WTC11 (cell line): ENCODE results near the gene MARCHF11. TPM values are rescaled to one million over a fixed set of nuclear protein-coding genes. Genes with fewer than 3 reads are reported as not detected.

Experiments used
- ATAC-seq: fragments of 200-7000 bp; cut with Tn5 transposase; 2 replicates; pipeline ENCODE4 v1.10.0; 2021; ENCODE audit warnings: mild to moderate bottlenecking, moderate library complexity
- CTCF ChIA-PET: fragments of 300-600 bp; sonication (Branson Sonifier 250); formaldehyde crosslinking; loops from one replicate; lab custom pipeline; 2021; ENCODE audit warnings: antibody characterized with exemption; lab: Charles Lee
- POLR2A ChIA-PET: fragments of 350-600 bp; sonication (Branson Sonifier 250); formaldehyde crosslinking; loops from one replicate; lab custom pipeline; 2021; ENCODE audit warnings: antibody characterized with exemption; lab: Charles Lee
- DNase-seq: peaks from one replicate; pipeline ENCODE4 v3.0.0; 2021; ENCODE audit warnings: low spot score
- H3K27ac Mint-ChIP-seq: 2 replicates; pipeline ENCODE4 v1.8.0; 2021; ENCODE audit warnings: mixed read lengths
- H3K27me3 Mint-ChIP-seq: 2 replicates; pipeline ENCODE4 v1.8.0; 2021; ENCODE audit warnings: low read depth, mild to moderate bottlenecking, moderate library complexity, mixed read lengths
- H3K36me3 Mint-ChIP-seq: 2 replicates; pipeline ENCODE4 v1.8.0; 2021; ENCODE audit warnings: mixed read lengths
- H3K4me1 Mint-ChIP-seq: 2 replicates; pipeline ENCODE4 v1.8.0; 2022; ENCODE audit warnings: mixed read lengths
- H3K4me3 Mint-ChIP-seq: 2 replicates; pipeline ENCODE4 v1.8.0; 2021; ENCODE audit warnings: mild to moderate bottlenecking, moderate library complexity, mixed read lengths
- H3K9me3 Mint-ChIP-seq: 2 replicates; pipeline ENCODE4 v1.8.0; 2021; ENCODE audit warnings: mixed read lengths
- ARID4B ChIP-seq: sonication (generic); formaldehyde crosslinking; IDR thresholded peaks from 2 replicates; pipeline ENCODE4 v1.8.0; 2023; ENCODE audit warnings: missing genetic modification reagents, mild to moderate bottlenecking, borderline replicate concordance
- CBFB ChIP-seq: sonication (generic); formaldehyde crosslinking; IDR thresholded peaks from 2 replicates; pipeline ENCODE4 v1.8.1; 2022; ENCODE audit warnings: mild to moderate bottlenecking, low read depth, missing genetic modification reagents
- CDX4 ChIP-seq: fragments of 250-450 bp; sonication (Bioruptor Pico); IDR thresholded peaks from 2 replicates; pipeline ENCODE4 v1.9.0; 2021; ENCODE audit warnings: moderate library complexity, mild to moderate bottlenecking, inconsistent platforms, borderline replicate concordance
- E2F1 ChIP-seq: sonication (generic); formaldehyde crosslinking; IDR thresholded peaks from 2 replicates; pipeline ENCODE4 v1.8.0; 2022; ENCODE audit warnings: mild to moderate bottlenecking, missing genetic modification reagents
- FOXP1 ChIP-seq: sonication (generic); formaldehyde crosslinking; IDR thresholded peaks from 2 replicates; pipeline ENCODE4 v1.8.0; 2022; ENCODE audit warnings: missing genetic modification reagents, mild to moderate bottlenecking, moderate library complexity, borderline replicate concordance
- IRF1 ChIP-seq: sonication (generic); formaldehyde crosslinking; IDR thresholded peaks from 2 replicates; pipeline ENCODE4 v1.8.0; 2023; ENCODE audit warnings: missing genetic modification reagents
- JUN ChIP-seq: sonication (generic); formaldehyde crosslinking; IDR thresholded peaks from 2 replicates; pipeline ENCODE4 v1.8.0; 2023; ENCODE audit warnings: mild to moderate bottlenecking, missing genetic modification reagents
- MXD4 ChIP-seq: fragments of 250-450 bp; sonication (Bioruptor Pico); IDR thresholded peaks from 2 replicates; pipeline ENCODE4 v1.8.0; 2021; ENCODE audit warnings: mild to moderate bottlenecking, moderate library complexity, borderline replicate concordance
- NR3C1 ChIP-seq: sonication (generic); formaldehyde crosslinking; conservative IDR thresholded peaks from 2 replicates; pipeline ENCODE4 v1.8.1; 2023; ENCODE audit warnings: low read depth, mild to moderate bottlenecking, missing genetic modification reagents
- OVOL2 ChIP-seq: fragments of 250-450 bp; sonication (Bioruptor Pico); IDR thresholded peaks from 2 replicates; pipeline ENCODE4 v1.9.0; 2021; ENCODE audit warnings: mild to moderate bottlenecking, borderline replicate concordance
- SP1 ChIP-seq: sonication (generic); formaldehyde crosslinking; conservative IDR thresholded peaks from 2 replicates; pipeline ENCODE4 v1.8.1; 2022; ENCODE audit warnings: missing genetic modification reagents
- ZBTB43 ChIP-seq: sonication (generic); formaldehyde crosslinking; IDR thresholded peaks from 2 replicates; pipeline ENCODE4 v1.8.1; 2023; ENCODE audit warnings: mild to moderate bottlenecking, missing genetic modification reagents
- ZNF219 ChIP-seq: sonication (generic); formaldehyde crosslinking; IDR thresholded peaks from 2 replicates; pipeline ENCODE4 v1.8.0; 2023; ENCODE audit warnings: missing genetic modification reagents, mild to moderate bottlenecking, borderline replicate concordance
- ZNF263 ChIP-seq: sonication (generic); formaldehyde crosslinking; IDR thresholded peaks from 2 replicates; pipeline ENCODE4 v1.8.1; 2022; ENCODE audit warnings: low read depth, mild to moderate bottlenecking, moderate library complexity, missing genetic modification reagents
- total RNA-seq: library from RNA; stranded (reverse); gene quantifications from 3 replicates; pipeline ENCODE4 v1.2.3, GENCODE V29; 2021
- TF ChIP-seq, protein P1 (sequence below): sonication (generic); formaldehyde crosslinking; IDR thresholded peaks from 2 replicates; pipeline ENCODE4 v1.8.1; 2023; ENCODE audit warnings: mild to moderate bottlenecking, missing genetic modification reagents, moderate library complexity
- TF ChIP-seq, protein P2 (sequence below): sonication (generic); formaldehyde crosslinking; IDR thresholded peaks from 2 replicates; pipeline ENCODE4 v1.8.1; 2022; ENCODE audit warnings: low read depth, mild to moderate bottlenecking, moderate library complexity, missing genetic modification reagents, borderline replicate concordance

The MARCHF11 gene
- total RNA-seq, 1 experiment from 2014 or later: 2.9 TPM

DNA sequence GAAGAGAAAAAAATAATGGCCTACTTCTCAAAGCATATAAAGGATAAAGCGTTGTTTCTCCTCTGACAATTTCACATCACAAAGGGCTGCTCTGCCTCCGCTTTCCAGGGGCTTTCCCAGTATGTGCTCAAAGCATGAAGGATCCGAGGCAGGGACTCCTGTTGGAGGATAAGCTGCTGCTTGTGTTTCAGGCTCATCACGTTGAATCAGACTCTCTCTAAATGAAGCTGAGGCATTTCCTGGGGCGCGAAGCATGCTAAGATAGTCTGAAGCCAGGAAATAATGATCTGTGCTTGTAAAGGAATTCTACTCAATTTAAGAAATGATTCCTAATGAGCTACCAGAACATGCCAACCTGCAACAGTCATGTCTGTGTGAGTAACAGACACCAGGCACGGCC, 97.5 kb downstream of the MARCHF11 start:
- DNase-seq: no peak
- CTCF ChIA-PET: no interaction called here
- POLR2A ChIA-PET: no interaction called here
- H3K36me3 Mint-ChIP-seq: no peaks in the 10 kb centered on the region
- H3K4me1 Mint-ChIP-seq: peaks cover 8% of the 10 kb centered on the region
- no peak overlapping the region for H3K4me3 Mint-ChIP-seq
- TF ChIP-seq MXD4: no peak
- no peak for TF ChIP-seq SP1 (CRISPR knock-in tag)
- no peak for TF ChIP-seq ZBTB43 (CRISPR knock-in tag)
- TF ChIP-seq OVOL2 (CRISPR knock-in tag): no peak
- TF ChIP-seq, all 79 proteins: peak for 0
- Mint-ChIP-seq H3K27me3 (no peaks in the 10 kb centered on the region), H3K9me3 (peaks cover 5% of the 10 kb centered on the region), H3K27ac (no peak overlapping the region; the same call in 1 of the 2 replicates)
- no peak for ATAC-seq

- TF ChIP-seq E2F1: no peak
- TF ChIP-seq ZNF263 (CRISPR knock-in tag): no peak
- TF ChIP-seq, protein P1, sequence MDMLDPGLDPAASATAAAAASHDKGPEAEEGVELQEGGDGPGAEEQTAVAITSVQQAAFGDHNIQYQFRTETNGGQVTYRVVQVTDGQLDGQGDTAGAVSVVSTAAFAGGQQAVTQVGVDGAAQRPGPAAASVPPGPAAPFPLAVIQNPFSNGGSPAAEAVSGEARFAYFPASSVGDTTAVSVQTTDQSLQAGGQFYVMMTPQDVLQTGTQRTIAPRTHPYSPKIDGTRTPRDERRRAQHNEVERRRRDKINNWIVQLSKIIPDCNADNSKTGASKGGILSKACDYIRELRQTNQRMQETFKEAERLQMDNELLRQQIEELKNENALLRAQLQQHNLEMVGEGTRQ (CRISPR knock-in tag): no peak
- TF ChIP-seq, protein P2, sequence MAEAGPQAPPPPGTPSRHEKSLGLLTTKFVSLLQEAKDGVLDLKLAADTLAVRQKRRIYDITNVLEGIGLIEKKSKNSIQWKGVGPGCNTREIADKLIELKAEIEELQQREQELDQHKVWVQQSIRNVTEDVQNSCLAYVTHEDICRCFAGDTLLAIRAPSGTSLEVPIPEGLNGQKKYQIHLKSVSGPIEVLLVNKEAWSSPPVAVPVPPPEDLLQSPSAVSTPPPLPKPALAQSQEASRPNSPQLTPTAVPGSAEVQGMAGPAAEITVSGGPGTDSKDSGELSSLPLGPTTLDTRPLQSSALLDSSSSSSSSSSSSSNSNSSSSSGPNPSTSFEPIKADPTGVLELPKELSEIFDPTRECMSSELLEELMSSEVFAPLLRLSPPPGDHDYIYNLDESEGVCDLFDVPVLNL (CRISPR knock-in tag): no peak
- no peak for TF ChIP-seq CDX4 (CRISPR knock-in tag)
- no peak for TF ChIP-seq IRF1
- TF ChIP-seq ZBTB43 (CRISPR knock-in tag): no peak
- TF ChIP-seq FOXP1 (CRISPR knock-in tag): no peak
- TF ChIP-seq NR3C1 (CRISPR knock-in tag): no peak
- no peak for TF ChIP-seq ZNF219 (CRISPR knock-in tag)
- peaks cover 5% of the 10 kb centered on the region for H3K9me3 Mint-ChIP-seq
- ATAC-seq (no peak), DNase-seq (no peak)
- no peak overlapping the region for H3K4me3 Mint-ChIP-seq
- CTCF ChIA-PET: no interaction called here
- POLR2A ChIA-PET: no interaction called here
- H3K4me1 Mint-ChIP-seq: peaks cover 8% of the 10 kb centered on the region
- H3K27me3 Mint-ChIP-seq: no peaks in the 10 kb centered on the region
- H3K27ac Mint-ChIP-seq: no peak overlapping the region
- H3K36me3 Mint-ChIP-seq: no peaks in the 10 kb centered on the region
Observed at GRCh38 chr5:16081376-16081955, 98.1 kb downstream of the MARCHF11 start.

DNA sequence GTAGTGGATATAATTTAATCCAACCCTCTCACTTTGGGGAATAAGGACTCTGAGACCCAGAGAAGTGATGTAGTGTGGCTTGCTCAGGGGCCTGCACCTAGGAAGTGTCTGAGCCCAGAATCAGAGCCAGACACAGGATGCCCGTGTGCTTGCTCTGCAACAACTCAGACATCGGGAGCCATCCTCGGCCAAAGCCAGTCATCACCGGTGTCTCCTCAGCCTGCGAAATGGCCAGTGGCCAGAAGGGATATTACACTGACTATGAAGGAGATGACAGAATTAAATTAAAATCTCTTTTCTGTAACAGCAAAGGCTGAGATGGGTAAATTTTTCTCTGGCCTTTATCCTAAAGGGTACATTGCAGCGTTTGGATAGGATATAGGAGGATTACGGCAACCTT, 102.9 kb downstream of the MARCHF11 start:
- H3K27me3 Mint-ChIP-seq: no peaks in the 10 kb centered on the region
- ChIA-PET POLR2A (no interaction called here), CTCF (no interaction called here)
- no peak overlapping the region for H3K4me3 Mint-ChIP-seq
- 0 out of 2 replicates have a peak, but pooled peaks cover 3% of the 10 kb centered on the region for H3K4me1 Mint-ChIP-seq
- ATAC-seq: peak; percentile 43
- no peak overlapping the region for H3K27ac Mint-ChIP-seq
- peaks cover 5% of the 10 kb centered on the region for H3K9me3 Mint-ChIP-seq
- no peak for DNase-seq
- H3K36me3 Mint-ChIP-seq: no peaks in the 10 kb centered on the region
- TF ChIP-seq FOXP1 (CRISPR knock-in tag) (no peak), CBFB (CRISPR knock-in tag) (no peak), JUN (CRISPR knock-in tag) (no peak), ARID4B (CRISPR knock-in tag) (no peak)
